ENCODE results near the gene HOXD4. TPM values are rescaled to one million over a fixed set of nuclear protein-coding genes. Genes with fewer than 3 reads are reported as not detected.

Gene HOXD4
- total RNA-seq, 1 experiment from 2014 or later: 7.2 TPM

GRCh38 chr2:176114120-176114929 is 37.0 kb upstream of the HOXD4 start:
- no peak for DNase-seq (ENCODE audit: low read depth)

- DNase-seq (ENCODE audit: low read depth): no peak
These were observed 36.3 kb upstream of the HOXD4 start for GRCh38 chr2:176114930-176115625.

- peak; percentile 67 for DNase-seq (ENCODE audit: low read depth)
These were observed 35.2 kb upstream of the HOXD4 start, which contains the start of gene HOXD10 for GRCh38 chr2:176115883-176116813. Gene HOXD10, plus strand, starts transcription at chr2:176116778. Its CDS starts 56 bp downstream, at chr2:176116834.

- no peak for DNase-seq (ENCODE audit: low read depth)
These were observed 34.1 kb upstream of the HOXD4 start for GRCh38 chr2:176117162-176117822.

GRCh38 chr2:176117823-176118371 is 33.5 kb upstream of the HOXD4 start:
- no peak for DNase-seq (ENCODE audit: low read depth)

- DNase-seq (ENCODE audit: low read depth): peak; percentile 71
These were observed 32.6 kb upstream of the HOXD4 start for GRCh38 chr2:176118601-176119339.

GRCh38 chr2:176120364-176121189 is 30.8 kb upstream of the HOXD4 start:
- DNase-seq (ENCODE audit: low read depth): no peak

GRCh38 chr2:176121190-176122051 is 29.9 kb upstream of the HOXD4 start:
- no peak for DNase-seq (ENCODE audit: low read depth)

- no peak for DNase-seq (ENCODE audit: low read depth)
These were observed 29.2 kb upstream of the HOXD4 start for GRCh38 chr2:176122052-176122682.

GRCh38 chr2:176122683-176123410 is 28.5 kb upstream of the HOXD4 start, which contains the start of gene HOXD9:
Gene HOXD9, plus strand, starts transcription at chr2:176122719. Its CDS starts 50 bp downstream, at chr2:176122769.
- DNase-seq (ENCODE audit: low read depth): peak; percentile 84

GRCh38 chr2:176123411-176124109 is 27.8 kb upstream of the HOXD4 start:
- DNase-seq (ENCODE audit: low read depth): no peak

- no peak for DNase-seq (ENCODE audit: low read depth)
These were observed 27.0 kb upstream of the HOXD4 start for GRCh38 chr2:176124110-176124946.

GRCh38 chr2:176124947-176125771 is 26.2 kb upstream of the HOXD4 start:
- no peak for DNase-seq (ENCODE audit: low read depth)

- DNase-seq (ENCODE audit: low read depth): no peak
These were observed 25.6 kb upstream of the HOXD4 start for GRCh38 chr2:176125772-176126054.

Measured in RPMI7951 (cell line).